ENCODE measurements around the gene SLX4IP. TPM values are rescaled to one million over a fixed set of nuclear protein-coding genes. Genes with fewer than 3 reads are reported as not detected.

SLX4IP gene
- polyA plus RNA-seq, 3 donors: 0.76 to 2.5 (median 1.1) TPM

DNA sequence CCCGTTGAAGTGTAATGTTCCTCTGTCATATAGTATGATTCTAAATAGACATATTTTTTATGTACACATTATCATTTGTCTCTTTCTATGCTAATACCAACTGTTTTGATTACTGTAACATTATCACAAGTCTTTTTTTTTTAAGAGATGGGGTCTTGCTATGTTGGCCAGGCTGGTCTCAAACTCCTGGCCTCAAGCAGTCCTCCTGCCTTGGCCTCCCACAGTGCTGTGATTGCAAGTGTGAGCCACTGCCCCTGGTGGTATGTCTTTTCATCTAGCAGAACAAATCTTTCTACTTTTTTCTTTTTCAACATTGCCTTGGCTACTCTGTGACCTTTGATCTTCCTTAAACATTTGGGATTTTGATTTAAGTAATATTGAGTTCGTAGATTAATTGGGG lies 57.7 kb downstream of the SLX4IP start:
- no peaks in the 10 kb centered on the region for H3K9me3 ChIP-seq (replicated peaks in 1 of 2; ENCODE audit: control insufficient read depth in 1 of 2, insufficient read depth in 1 of 2, low read length in 2 of 2)
- peaks cover 16% of the 10 kb centered on the region for H3K79me2 ChIP-seq (ENCODE audit: insufficient read depth, low read length)
- no peaks in the 10 kb centered on the region for H3K36me3 ChIP-seq (replicated peaks in 1 of 2; ENCODE audit: control insufficient read depth in 1 of 2, insufficient read depth in 2 of 2, low read length in 2 of 2)
- no peaks in the 10 kb centered on the region for H3K36me3 Mint-ChIP-seq
- no peak overlapping the region for H2AFZ ChIP-seq (ENCODE audit: insufficient read depth, low read depth, low read length, poor library complexity, severe bottlenecking)
- peak overlapping the region in 3 of 7 donors; percentile 10 to 73 (median 36) for H3K27ac Mint-ChIP-seq
- H3K9ac ChIP-seq (ENCODE audit: insufficient read depth, low read length, poor library complexity, severe bottlenecking): no peak overlapping the region
- no peak overlapping the region for H3K4me2 ChIP-seq (replicated peaks; ENCODE audit: extremely low read depth, low read length, poor library complexity, severe bottlenecking)
- H3K9me3 Mint-ChIP-seq: no peaks in the 10 kb centered on the region
- intact Hi-C loops (cut with micrococcal nuclease): no loop called here
- H3K4me1 ChIP-seq (ENCODE audit: control insufficient read depth in 1 of 2, insufficient read depth in 2 of 2, low read length in 2 of 2): peaks cover 34 to 40% of the 10 kb centered on the region in 2 donors
- H3K4me1 Mint-ChIP-seq: peaks cover 40% of the 10 kb centered on the region
- H3K4me3 Mint-ChIP-seq: no peak overlapping the region
- H3K27ac ChIP-seq (ENCODE audit: low read depth in 1 of 2, low read length in 2 of 2): no peak overlapping the region
- H3K27me3 ChIP-seq (ENCODE audit: control insufficient read depth in 2 of 2, insufficient read depth in 2 of 2, low read length in 2 of 2): no peaks in the 10 kb centered on the region
- WGBS (ENCODE audit: insufficient coverage): no CpG with 5 or more reads among the region's 2 CpGs
- no peaks in the 10 kb centered on the region for H3K27me3 Mint-ChIP-seq (ENCODE audit: low read depth in 3 of 3)
- TF ChIP-seq CTCF (IDR thresholded peaks at IDR 0.05): no peak
- DNase-seq: no peak
- H4K20me1 ChIP-seq (ENCODE audit: insufficient read depth, low read length): no peaks in the 10 kb centered on the region
- H3K4me3 ChIP-seq (replicated peaks in 1 of 3; ENCODE audit: low read depth in 2 of 3, low read length in 3 of 3): no peak overlapping the region

DNA sequence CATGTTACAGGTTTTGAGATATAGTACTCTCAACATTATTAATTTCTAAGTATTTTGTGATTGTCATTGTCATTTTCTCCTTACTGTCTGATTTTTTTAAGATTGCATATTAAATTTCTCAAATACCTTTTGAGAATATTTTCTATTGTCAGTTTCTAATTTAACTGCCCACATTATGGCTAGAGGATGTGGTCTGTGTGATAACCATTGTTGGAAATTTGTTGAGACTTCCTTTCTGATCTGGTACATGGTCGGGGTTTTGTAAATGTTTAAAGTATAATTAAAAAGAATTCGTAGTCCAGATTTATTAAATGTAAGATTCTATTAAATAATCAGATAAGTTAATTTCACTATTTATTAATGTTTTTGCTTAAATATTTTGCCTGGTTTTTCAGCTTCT lies 60.1 kb downstream of the SLX4IP start:
- Histone ChIP-seq H3K9me3 (replicated peaks in 1 of 2; ENCODE audit: control insufficient read depth in 1 of 2, insufficient read depth in 1 of 2, low read length in 2 of 2) (no peaks in the 10 kb centered on the region), H3K4me1 (ENCODE audit: control insufficient read depth in 1 of 2, insufficient read depth in 2 of 2, low read length in 2 of 2) (peaks cover 17 to 23% of the 10 kb centered on the region in 2 donors), H3K4me3 (replicated peaks in 1 of 3; ENCODE audit: low read depth in 2 of 3, low read length in 3 of 3) (no peak overlapping the region), H3K4me2 (replicated peaks; ENCODE audit: extremely low read depth, low read length, poor library complexity, severe bottlenecking) (no peak overlapping the region), H2AFZ (ENCODE audit: insufficient read depth, low read depth, low read length, poor library complexity, severe bottlenecking) (no peak overlapping the region), H3K79me2 (ENCODE audit: insufficient read depth, low read length) (peaks cover 24% of the 10 kb centered on the region), H3K36me3 (replicated peaks in 1 of 2; ENCODE audit: control insufficient read depth in 1 of 2, insufficient read depth in 2 of 2, low read length in 2 of 2) (no peaks in the 10 kb centered on the region), H4K20me1 (ENCODE audit: insufficient read depth, low read length) (no peaks in the 10 kb centered on the region), H3K27ac (ENCODE audit: low read depth in 1 of 2, low read length in 2 of 2) (no peak overlapping the region), H3K9ac (ENCODE audit: insufficient read depth, low read length, poor library complexity, severe bottlenecking) (no peak overlapping the region), H3K27me3 (ENCODE audit: control insufficient read depth in 2 of 2, insufficient read depth in 2 of 2, low read length in 2 of 2) (no peaks in the 10 kb centered on the region)
- Mint-ChIP-seq H3K4me3 (no peak overlapping the region), H3K36me3 (no peaks in the 10 kb centered on the region), H3K4me1 (peaks cover 27% of the 10 kb centered on the region), H3K27ac (no peak overlapping the region), H3K9me3 (no peaks in the 10 kb centered on the region), H3K27me3 (ENCODE audit: low read depth in 3 of 3) (no peaks in the 10 kb centered on the region)
- no peak for DNase-seq
- TF ChIP-seq CTCF (IDR thresholded peaks at IDR 0.05): no peak
- no CpG with 5 or more reads among the region's 2 CpGs for WGBS (ENCODE audit: insufficient coverage)
- intact Hi-C loops (cut with micrococcal nuclease): no loop called here

All from CD14-positive monocyte (primary cell).